Subcutaneous abdominal adipose tissue (tissue), 5 donors: ENCODE results near the gene ANKDD1B.

Experiments used
- H3K27ac ChIP-seq: one replicate; pipeline ENCODE4 v1.7.0; 2013; ENCODE audit warnings: low read depth, mild to moderate bottlenecking, inconsistent platforms, low read length, moderate library complexity
- H3K27me3 ChIP-seq, 5 donors: one replicate each; pipeline ENCODE4 v1.7.0; 2013; ENCODE audit warnings: low read length in 5 of 5, inconsistent platforms in 1 of 5; ENCODE audit not compliant: control insufficient read depth in 5 of 5, insufficient read depth in 4 of 5
- H3K36me3 ChIP-seq, 5 donors: one replicate each; pipeline ENCODE4 v1.7.0; 2013; ENCODE audit warnings: low read length in 5 of 5; ENCODE audit not compliant: control insufficient read depth in 5 of 5, insufficient read depth in 5 of 5
- H3K4me1 ChIP-seq, 5 donors: one replicate each; pipeline ENCODE4 v1.7.0; 2013; ENCODE audit warnings: low read length in 5 of 5, mild to moderate bottlenecking in 3 of 5, moderate library complexity in 1 of 5; ENCODE audit not compliant: control insufficient read depth in 5 of 5, insufficient read depth in 5 of 5
- H3K4me3 ChIP-seq, 5 donors: one replicate each; pipeline ENCODE4 v1.7.0; 2013; ENCODE audit warnings: low read length in 5 of 5, low read depth in 1 of 5
- H3K9ac ChIP-seq, 5 donors: one replicate each; pipeline ENCODE4 v1.7.0; 2013; ENCODE audit warnings: low read length in 5 of 5, mild to moderate bottlenecking in 4 of 5, moderate library complexity in 3 of 5
- H3K9me3 ChIP-seq, 5 donors: one replicate each; pipeline ENCODE4 v1.7.0; 2013; ENCODE audit warnings: low read length in 5 of 5; ENCODE audit not compliant: control insufficient read depth in 5 of 5
- donor health status: healthy.
- donor health status: healthy.
- donor health status: healthy.
- donor health status: healthy.
- donor health status: healthy.

Gene ANKDD1B

DNA sequence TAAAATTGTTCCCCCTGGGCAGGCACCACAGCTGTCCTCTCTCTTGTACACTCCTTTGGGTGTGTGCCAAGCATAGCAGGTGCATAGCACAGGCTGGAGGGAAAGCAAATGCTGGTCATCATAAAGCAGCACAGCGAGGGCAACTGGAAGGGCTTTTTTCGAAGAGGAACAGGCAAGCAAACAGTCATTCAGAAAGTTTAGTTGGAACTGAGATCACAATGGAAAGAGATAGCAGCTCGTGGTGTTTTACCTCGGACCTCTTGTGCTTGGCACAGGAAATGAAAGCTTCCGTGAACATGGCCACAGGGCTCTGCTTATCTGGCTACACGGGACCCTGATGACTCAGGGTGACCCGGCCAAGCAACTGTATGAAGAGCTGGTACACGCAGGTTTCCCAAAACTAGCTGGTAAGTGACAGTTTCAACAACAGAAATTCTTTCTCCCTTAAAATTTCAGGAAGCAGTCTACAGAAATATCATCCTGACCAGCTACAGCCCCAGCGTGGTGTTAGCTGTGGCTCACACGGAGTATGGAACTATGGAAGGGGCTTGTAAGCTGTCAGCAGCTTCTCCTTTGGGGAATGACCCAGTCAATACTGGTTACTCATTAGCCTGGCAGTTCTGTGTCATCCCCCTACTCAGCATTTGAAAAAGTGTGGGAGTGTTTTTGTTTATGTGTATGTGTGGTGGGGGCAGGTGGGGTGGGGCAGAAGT, 57.9 kb downstream of the ANKDD1B start:
- no peak overlapping the region for H3K27ac ChIP-seq
- H3K4me1 ChIP-seq = peaks cover 0 to 11% (median 0%) of the 10 kb centered on the region in 5 donors
- H3K4me3 ChIP-seq = peak overlapping the region in 3 of 5 donors; percentile 30 to 46 (median 45)
- no peaks in the 10 kb centered on the region for H3K9me3 ChIP-seq
- H3K9ac ChIP-seq = no peak overlapping the region
- peaks cover 0 to 11% (median 7%) of the 10 kb centered on the region in 5 donors for H3K36me3 ChIP-seq
- H3K27me3 ChIP-seq = no peaks in the 10 kb centered on the region

DNA sequence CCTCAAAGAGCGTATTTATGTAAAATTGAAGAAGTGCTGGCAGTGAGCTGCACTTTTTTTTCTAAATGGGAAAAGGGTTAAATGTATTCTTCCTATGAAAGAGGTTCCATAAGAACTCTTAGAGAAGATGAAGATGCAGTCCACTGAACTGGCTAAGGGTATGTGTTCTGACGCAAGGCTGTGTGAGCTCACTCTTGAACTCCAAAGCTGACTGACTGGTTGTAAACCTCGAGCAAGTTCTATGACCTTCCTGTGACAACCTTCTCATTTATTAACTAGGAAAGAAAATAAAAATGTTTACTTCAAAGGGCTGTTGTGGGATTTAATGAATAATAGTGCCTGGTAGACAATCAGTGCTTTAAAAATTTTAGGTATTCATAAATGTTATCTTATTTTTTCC, 59.3 kb downstream of the ANKDD1B start:
- H3K27ac ChIP-seq = no peak overlapping the region
- H3K9ac ChIP-seq = no peak overlapping the region

GRCh38 chr5:75671506-75671905, 60.3 kb downstream of the ANKDD1B start:
- Histone ChIP-seq H3K9me3 (no peaks in the 10 kb centered on the region), H3K36me3 (peaks cover 6 to 27% (median 16%) of the 10 kb centered on the region in 5 donors), H3K4me1 (peaks cover 0 to 11% (median 0%) of the 10 kb centered on the region in 5 donors), H3K27ac (no peak overlapping the region), H3K27me3 (no peaks in the 10 kb centered on the region), H3K4me3 (no peak overlapping the region), H3K9ac (no peak overlapping the region)

More for the DNA sequence above, 59.3 kb downstream of the ANKDD1B start:
- Histone ChIP-seq H3K4me3 (no peak overlapping the region), H3K9me3 (no peaks in the 10 kb centered on the region), H3K4me1 (peaks cover 0 to 11% (median 0%) of the 10 kb centered on the region in 5 donors), H3K36me3 (peaks cover 6 to 19% (median 16%) of the 10 kb centered on the region in 5 donors), H3K27me3 (no peaks in the 10 kb centered on the region)

DNA sequence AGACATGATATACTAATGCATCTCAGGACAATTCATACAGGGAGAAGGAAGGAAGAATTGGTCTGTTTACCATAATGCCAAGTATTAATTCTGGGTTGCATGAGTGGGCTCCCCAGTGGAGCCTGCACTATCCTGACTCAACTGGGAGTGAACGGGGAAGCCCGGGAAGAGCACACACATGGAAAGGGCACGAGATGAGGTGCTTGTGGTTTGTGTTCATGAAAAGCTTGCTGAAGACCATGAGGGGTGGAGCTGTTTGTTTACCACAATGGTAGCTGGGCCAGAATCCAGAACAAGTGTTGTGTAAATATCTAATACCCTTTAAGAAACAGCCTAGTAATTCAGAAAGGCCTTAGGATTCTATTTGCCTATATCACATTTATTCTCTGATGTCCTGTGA, 61.4 kb downstream of the ANKDD1B start:
- Histone ChIP-seq H3K9me3 (no peaks in the 10 kb centered on the region), H3K36me3 (peaks cover 6 to 27% (median 16%) of the 10 kb centered on the region in 5 donors), H3K27ac (no peak overlapping the region), H3K9ac (no peak overlapping the region), H3K4me1 (peaks cover 0 to 14% (median 0%) of the 10 kb centered on the region in 5 donors), H3K4me3 (no peak overlapping the region), H3K27me3 (no peaks in the 10 kb centered on the region)

DNA sequence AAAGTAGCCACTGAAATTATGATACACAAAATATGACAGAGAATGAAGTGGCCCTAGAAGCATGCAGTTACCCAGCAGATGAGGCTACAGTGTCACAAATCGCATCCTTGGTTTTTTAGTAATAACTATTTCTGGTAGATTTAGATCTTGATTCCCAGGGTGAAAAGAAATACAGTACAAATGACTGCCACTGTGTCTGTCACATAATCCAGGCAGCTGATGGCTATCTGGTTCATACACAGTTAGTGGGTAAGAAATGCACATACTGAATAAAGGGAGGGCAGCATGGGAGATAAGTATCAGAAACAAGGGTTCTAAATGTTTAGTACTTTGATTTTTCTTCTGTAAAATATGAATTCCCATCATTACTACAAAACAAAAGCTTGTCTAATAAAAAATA, 64.5 kb downstream of the ANKDD1B start:
- Histone ChIP-seq H3K27me3 (no peaks in the 10 kb centered on the region), H3K36me3 (peaks cover 6 to 27% (median 16%) of the 10 kb centered on the region in 5 donors), H3K4me3 (no peak overlapping the region), H3K9ac (no peak overlapping the region), H3K4me1 (peaks cover 0 to 12% (median 0%) of the 10 kb centered on the region in 5 donors), H3K9me3 (no peaks in the 10 kb centered on the region), H3K27ac (no peak overlapping the region)

GRCh38 chr5:75677607-75678006, 66.4 kb downstream of the ANKDD1B start:
- Histone ChIP-seq H3K27ac (no peak overlapping the region), H3K9me3 (no peaks in the 10 kb centered on the region), H3K9ac (peak overlapping the region in 1 of 5 donors; percentile 51), H3K4me3 (no peak overlapping the region), H3K27me3 (no peaks in the 10 kb centered on the region), H3K4me1 (peaks cover 0 to 12% (median 3%) of the 10 kb centered on the region in 5 donors), H3K36me3 (peaks cover 6 to 27% (median 12%) of the 10 kb centered on the region in 5 donors)

DNA sequence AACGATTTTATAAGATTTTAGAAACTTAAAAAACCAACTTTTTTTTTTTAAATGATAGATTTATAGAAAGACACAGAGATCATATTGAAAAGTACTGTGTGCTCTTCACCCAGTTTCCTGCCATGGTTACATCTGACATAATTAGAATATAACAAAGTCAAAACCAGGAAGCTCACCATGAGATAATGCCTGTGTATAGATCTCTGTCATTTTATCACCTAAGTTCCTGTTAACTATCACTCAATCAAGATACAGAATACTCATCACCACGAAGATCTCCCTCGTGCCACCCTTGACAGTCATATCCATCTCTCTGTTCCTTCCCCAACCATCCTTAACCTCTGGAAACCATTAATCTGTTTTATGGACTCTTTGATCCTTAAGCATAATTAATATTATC, 66.9 kb downstream of the ANKDD1B start:
- Histone ChIP-seq H3K9me3 (no peaks in the 10 kb centered on the region), H3K27ac (no peak overlapping the region), H3K4me3 (no peak overlapping the region), H3K27me3 (no peaks in the 10 kb centered on the region), H3K9ac (peak overlapping the region in 1 of 5 donors; percentile 14), H3K4me1 (peaks cover 0 to 12% (median 3%) of the 10 kb centered on the region in 5 donors), H3K36me3 (peaks cover 6 to 22% (median 13%) of the 10 kb centered on the region in 5 donors)

DNA sequence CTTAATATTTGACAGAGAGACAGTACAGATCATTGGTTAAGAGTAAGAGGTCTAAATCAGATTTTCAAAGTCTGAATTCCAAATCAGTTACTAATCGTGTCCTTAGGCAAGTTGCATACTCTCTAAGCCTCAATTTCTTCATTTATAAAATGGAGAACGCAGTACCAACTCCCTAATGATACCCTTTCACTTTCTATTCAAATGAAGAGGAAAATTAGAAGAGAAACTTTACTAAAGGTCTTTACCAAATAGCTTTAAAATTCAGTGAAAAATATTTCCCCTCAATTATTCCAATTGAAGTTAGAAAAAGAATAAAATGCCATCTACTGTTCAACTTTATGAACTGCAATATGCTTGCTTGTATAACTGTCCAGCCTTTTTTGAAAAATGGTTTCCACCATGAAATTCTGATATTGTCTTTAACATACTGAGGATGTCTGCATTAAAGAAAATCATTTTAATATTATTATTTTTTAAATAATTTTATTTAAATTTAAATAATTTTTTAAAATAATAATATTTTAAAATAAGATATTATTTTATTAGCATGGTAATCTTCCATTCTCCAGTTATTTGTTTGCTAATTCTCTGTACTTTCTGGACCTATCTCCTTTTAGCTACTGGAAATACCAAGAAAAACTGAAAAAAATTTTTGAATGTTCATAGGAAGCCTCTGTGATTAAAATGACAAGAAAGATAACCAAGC, 70.0 kb downstream of the ANKDD1B start:
- peaks cover 0 to 12% (median 3%) of the 10 kb centered on the region in 5 donors for H3K4me1 ChIP-seq
- H3K4me3 ChIP-seq = no peak overlapping the region
- no peak overlapping the region for H3K27ac ChIP-seq
- H3K9ac ChIP-seq = peak overlapping the region in 1 of 5 donors; percentile 39
- H3K27me3 ChIP-seq = no peaks in the 10 kb centered on the region
- no peaks in the 10 kb centered on the region for H3K9me3 ChIP-seq
- H3K36me3 ChIP-seq = peaks cover 3 to 16% (median 7%) of the 10 kb centered on the region in 5 donors

DNA sequence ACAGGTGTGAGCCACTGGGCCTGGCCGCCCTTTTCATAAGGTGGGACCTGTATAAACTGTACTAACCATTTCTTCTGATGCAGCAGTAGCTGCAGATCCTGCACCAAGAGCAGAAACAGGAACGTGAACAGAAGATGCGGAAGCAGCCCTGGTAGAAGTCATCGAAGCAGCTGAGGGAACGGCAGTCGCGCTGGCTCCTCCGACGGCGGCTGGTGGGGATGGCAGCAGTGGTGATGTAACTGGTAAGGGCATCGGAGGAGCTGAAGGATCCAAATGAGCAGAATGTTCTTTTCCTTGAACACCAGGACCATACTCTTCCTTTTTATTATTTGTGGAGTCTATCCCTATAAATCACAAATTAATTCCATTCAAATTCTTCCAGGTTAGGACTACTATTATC, 73.9 kb downstream of the ANKDD1B start:
- peaks cover 0 to 4% (median 0%) of the 10 kb centered on the region in 5 donors for H3K4me1 ChIP-seq
- H3K4me3 ChIP-seq = no peak overlapping the region
- no peaks in the 10 kb centered on the region for H3K27me3 ChIP-seq
- no peak overlapping the region for H3K9ac ChIP-seq
- peaks cover 10 to 43% (median 23%) of the 10 kb centered on the region in 5 donors for H3K36me3 ChIP-seq
- H3K9me3 ChIP-seq = no peaks in the 10 kb centered on the region
- H3K27ac ChIP-seq = no peak overlapping the region

GRCh38 chr5:75686480-75686879, 75.2 kb downstream of the ANKDD1B start:
- no peaks in the 10 kb centered on the region for H3K27me3 ChIP-seq
- H3K36me3 ChIP-seq = peaks cover 10 to 50% (median 23%) of the 10 kb centered on the region in 5 donors
- H3K9me3 ChIP-seq = no peaks in the 10 kb centered on the region
- H3K27ac ChIP-seq = no peak overlapping the region
- H3K4me3 ChIP-seq = no peak overlapping the region
- H3K4me1 ChIP-seq = no peaks in the 10 kb centered on the region
- no peak overlapping the region for H3K9ac ChIP-seq
